Skeletal muscle cell (primary cell): ENCODE data around the gene CYTH2.
A peak's percentile ranks its signal among the peaks of the same experiment; 100 is the strongest.

Experiments
- DNase-seq: peaks from one replicate; pipeline ENCODE4 v3.0.0-alpha.2; 2010; ENCODE audit warnings: low read depth
- H3K4me3 ChIP-seq: 2 replicates; pipeline ENCODE4 v1.5.1; 2011; ENCODE audit warnings: low read depth, mild to moderate bottlenecking, control low read depth, low read length, moderate library complexity

The CYTH2 gene

DNA sequence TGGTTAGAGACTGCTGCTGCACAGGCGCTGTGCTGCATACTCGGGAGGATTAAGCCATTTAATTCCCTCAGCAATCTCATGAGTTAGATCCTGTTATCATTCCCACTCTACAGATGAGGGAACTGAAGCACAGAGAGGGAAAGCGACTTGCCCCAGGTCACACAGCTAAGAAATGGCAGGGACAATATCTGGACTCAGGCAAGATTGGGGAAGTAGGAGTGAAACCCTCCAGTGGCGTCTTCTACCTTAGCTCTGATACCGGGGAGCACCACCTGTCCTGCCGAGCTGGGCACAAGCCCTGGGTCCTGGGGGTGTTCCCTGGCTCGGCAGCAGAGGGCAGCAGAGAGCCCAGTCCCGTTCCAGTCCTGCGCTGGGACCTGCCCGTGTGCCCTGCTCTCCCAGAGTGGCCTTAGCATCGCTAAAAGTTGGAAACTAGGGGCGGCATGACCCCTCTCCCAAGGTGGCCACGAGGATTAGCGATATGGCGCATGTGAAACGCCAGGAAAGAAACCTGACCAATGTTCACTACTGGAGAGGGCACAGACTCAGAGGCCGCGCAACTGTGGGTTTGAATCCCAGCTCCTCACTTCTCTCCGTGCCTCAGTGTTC lies 20.5 kb downstream of the CYTH2 start:
- no peak overlapping the region for H3K4me3 ChIP-seq
- DNase-seq: no peak

GRCh38 chr19:48490981-48491792 lies 22.0 kb downstream of the CYTH2 start:
- no peak for DNase-seq
- no peak overlapping the region for H3K4me3 ChIP-seq

DNA sequence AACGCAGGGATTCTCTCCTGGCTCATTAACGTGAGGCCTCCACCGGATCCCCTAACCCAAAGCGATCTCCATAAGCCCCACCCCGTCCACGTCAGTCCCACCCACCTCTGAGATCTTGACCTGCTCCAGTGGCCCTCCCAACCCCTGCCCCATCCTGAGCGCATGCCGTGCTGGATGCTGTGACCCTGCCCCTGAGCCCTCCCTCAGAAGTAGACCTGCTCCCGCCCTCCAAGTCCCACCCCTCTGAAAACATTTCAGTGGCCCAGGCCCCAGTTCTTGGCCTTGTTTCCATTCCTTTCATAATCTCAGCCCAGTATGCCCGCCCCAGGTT lies 22.6 kb downstream of the CYTH2 start:
- H3K4me3 ChIP-seq: no peak overlapping the region
- DNase-seq: no peak

DNA sequence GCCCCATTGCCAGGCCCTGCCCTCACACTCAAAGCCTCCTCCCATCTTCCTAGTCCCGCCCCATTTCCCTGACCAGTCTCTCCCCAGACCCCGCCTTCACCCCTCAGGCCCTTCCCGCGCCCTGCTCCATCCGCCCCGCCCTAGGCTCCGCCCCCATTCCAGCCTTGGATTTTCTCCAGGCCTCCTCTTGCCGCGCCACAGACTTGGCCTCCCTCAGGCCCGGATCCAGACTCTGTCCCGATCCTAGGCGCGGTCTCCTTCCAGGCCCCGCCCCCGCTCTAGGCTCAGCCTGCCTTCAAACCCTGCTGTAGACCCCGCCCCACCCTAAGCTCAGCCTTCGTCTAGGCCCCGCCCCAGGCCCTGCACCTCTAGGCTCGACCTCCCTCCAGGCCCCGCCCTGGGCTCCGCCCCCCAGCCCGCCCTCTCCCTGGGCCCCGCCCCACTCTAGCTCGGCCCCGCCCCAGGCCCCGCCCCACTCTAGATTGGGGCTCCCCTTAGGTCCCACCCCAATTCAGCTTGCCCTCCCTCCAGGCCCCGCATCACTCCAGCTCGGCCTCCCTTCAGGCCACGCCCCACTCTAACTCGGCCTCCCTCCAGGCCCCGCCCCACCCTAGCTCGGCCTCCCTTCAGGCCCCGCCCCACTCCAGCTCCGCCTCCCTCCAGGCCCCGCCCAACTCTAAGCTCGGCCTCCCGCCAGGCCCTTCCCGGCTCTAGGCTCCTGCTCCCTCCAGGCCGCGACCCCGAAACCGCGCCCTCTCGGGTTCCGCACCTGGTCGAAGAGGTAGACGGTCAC lies 24.0 kb downstream of the CYTH2 start:
- DNase-seq: peak; percentile 92
- H3K4me3 ChIP-seq: peak overlapping the region; percentile 59

- peak overlapping the region; percentile 59 for H3K4me3 ChIP-seq
- DNase-seq: no peak
Measured at GRCh38 chr19:48493718-48494401, 24.7 kb downstream of the CYTH2 start.

- H3K4me3 ChIP-seq: no peak overlapping the region
- DNase-seq: no peak
Measured at GRCh38 chr19:48495396-48495795, 26.2 kb downstream of the CYTH2 start.

GRCh38 chr19:48496959-48497727 lies 28.0 kb downstream of the CYTH2 start:
- no peak overlapping the region for H3K4me3 ChIP-seq
- no peak for DNase-seq

DNA sequence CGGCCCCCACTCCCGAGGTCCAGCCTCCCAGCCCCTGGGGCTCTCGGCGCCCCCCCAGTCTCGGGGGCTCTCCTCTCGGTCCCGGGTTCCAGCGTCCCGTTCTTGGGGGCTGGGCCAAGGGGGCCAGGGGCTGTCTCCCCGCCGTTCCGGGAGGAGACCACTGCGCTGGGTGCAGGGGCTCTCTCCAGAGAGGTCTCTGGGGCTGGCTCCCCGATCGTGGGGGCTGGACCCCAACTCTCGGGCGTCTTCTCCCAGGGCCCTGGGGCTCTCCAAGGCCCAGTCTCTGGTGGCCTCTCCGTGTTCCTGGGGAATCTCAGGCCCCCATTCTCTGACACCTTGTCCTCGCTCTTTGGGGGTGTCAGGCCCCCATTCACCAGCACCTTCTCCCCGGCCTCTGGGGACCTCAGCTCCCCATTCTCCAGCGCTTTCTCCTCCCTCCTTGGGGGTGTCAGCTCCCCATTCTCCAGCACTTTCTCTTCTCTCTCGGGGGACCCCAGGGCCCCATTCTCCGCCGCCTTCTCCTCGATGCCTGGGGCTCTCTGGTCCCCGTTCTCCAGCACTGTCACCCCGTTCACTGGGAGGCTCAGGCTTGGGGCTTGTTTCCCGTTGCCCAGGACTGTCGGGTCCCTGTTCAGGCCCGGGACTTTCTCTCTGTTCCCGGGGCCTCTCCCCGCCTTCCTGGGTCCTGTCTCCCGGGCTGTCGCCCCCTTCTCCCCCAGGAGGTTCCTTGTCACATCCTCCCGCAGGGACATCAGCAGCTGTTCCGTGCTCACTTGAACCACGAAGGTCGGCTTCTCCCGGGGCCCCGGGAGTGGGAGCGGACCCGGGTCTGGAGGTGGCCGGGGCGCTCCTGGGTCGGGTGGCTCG lies 28.8 kb downstream of the CYTH2 start:
- no peak for DNase-seq
- no peak overlapping the region for H3K4me3 ChIP-seq

GRCh38 chr19:48498595-48499311 lies 29.6 kb downstream of the CYTH2 start:
- DNase-seq: no peak
- H3K4me3 ChIP-seq: no peak overlapping the region

GRCh38 chr19:48499316-48500090 lies 30.3 kb downstream of the CYTH2 start:
- DNase-seq: no peak
- no peak overlapping the region for H3K4me3 ChIP-seq

GRCh38 chr19:48500830-48501493 lies 31.8 kb downstream of the CYTH2 start:
- H3K4me3 ChIP-seq: no peak overlapping the region
- DNase-seq: no peak

GRCh38 chr19:48501494-48502349 lies 32.6 kb downstream of the CYTH2 start:
- DNase-seq: no peak
- no peak overlapping the region for H3K4me3 ChIP-seq

DNA sequence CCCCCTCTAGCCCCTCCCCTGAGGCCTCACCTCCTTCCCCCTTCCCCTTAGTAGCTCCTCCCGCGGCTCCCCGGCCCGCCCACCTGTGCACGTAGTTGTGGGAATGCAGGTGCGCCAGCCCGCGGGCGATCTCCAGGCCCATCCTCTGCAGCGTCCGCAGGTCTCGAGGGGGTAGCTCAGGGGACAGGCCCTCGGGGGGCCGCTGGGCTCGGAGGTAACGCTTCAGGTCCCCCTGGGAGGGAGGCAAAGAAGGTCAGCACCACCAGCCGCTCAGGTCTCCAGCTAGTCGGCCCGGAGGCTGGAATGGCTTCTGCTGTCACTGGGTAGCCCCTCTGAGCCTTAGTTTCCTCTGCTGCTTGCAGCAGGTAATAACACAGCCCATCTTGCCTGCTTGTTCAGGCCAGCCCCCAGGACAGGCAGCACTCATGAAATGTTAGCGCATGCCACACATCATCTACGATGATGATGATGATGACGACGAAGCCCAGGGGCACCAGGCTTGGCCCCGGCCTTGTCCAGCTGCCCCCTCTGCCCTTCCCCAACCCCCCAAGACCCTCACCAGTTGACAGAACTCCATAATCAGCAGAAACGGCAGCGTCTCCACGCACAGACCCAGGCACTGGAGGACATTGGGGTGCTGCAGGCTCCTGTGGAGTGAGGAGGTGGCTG lies 33.3 kb downstream of the CYTH2 start:
- DNase-seq: no peak
- no peak overlapping the region for H3K4me3 ChIP-seq

GRCh38 chr19:48506138-48506733 lies 37.1 kb downstream of the CYTH2 start:
- H3K4me3 ChIP-seq: no peak overlapping the region
- no peak for DNase-seq

DNA sequence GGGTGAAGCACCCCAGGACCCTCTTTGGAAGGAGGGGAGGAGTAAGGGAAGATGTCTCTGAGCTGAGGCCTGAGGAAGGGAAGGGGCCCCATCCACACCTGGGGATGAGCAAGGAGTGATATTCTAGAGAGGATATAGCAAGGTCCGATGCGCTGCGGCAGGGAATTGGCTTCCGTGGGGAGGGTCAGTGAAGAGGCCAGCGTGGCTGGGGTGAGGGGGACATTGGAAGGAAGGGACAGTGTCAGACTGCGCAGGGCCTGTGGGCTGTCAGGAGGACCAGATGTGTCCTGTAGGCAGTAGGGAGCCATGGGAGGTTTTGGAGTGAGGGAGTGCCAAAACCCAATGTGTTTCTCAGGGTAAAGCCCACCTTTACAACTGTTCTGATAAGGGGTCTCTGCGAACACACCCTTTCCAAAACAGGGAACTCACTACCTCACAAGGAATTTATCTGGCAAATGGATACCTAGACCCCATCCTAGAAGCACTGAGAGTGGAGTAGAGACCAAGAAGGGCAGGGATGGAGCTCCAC lies 38.8 kb downstream of the CYTH2 start:
- H3K4me3 ChIP-seq: no peak overlapping the region
- no peak for DNase-seq
